HCT116 (cell line): Measurements from ENCODE around the gene PRDM7.

ENCODE experiments used
- CEBPB ChIP-seq: IDR thresholded peaks from 2 replicates; pipeline ENCODE4 v1.6.1; 2012; ENCODE audit warnings: low read depth
- FOSL1 ChIP-seq: IDR thresholded peaks from 2 replicates; pipeline ENCODE4 v1.6.1; 2012; ENCODE audit warnings: low read depth
- POLR2A ChIP-seq: IDR thresholded peaks from 2 replicates; pipeline ENCODE4 v1.7.0; 2011; ENCODE audit warnings: borderline replicate concordance; ENCODE audit not compliant: insufficient read depth, insufficient read length; ENCODE audit errors: extremely low read depth
- POLR2AphosphoS5 ChIP-seq: IDR thresholded peaks from 2 replicates; pipeline ENCODE4 v1.6.1; 2011; ENCODE audit warnings: mild to moderate bottlenecking, low read depth, low read length, moderate library complexity
- RAD21 ChIP-seq: IDR thresholded peaks from 2 replicates; pipeline ENCODE4 v1.6.1; 2012; ENCODE audit warnings: low read depth, mild to moderate bottlenecking
- SRF ChIP-seq: IDR thresholded peaks from 2 replicates; pipeline ENCODE4 v1.6.1; 2012; ENCODE audit warnings: low read depth
- TF ChIP-seq, protein P1 (sequence below), 3 experiments: fragments of 200-600 bp in 1 of 3; sonication (generic) in 1 of 3; IDR thresholded peaks in 2 of 3; conservative IDR thresholded peaks in 1 of 3; 2 replicates each; pipeline ENCODE4 v1.5.1; 2012 to 2017; ENCODE audit warnings: low read depth in 2 of 3, low read length in 2 of 3, antibody characterized with exemption in 1 of 3, borderline replicate concordance in 1 of 3, control low read depth in 1 of 3, mild to moderate bottlenecking in 1 of 3, mixed read lengths in 1 of 3, mixed run types in 1 of 3, moderate library complexity in 1 of 3; ENCODE audit not compliant: insufficient read depth in 1 of 3

DNA sequence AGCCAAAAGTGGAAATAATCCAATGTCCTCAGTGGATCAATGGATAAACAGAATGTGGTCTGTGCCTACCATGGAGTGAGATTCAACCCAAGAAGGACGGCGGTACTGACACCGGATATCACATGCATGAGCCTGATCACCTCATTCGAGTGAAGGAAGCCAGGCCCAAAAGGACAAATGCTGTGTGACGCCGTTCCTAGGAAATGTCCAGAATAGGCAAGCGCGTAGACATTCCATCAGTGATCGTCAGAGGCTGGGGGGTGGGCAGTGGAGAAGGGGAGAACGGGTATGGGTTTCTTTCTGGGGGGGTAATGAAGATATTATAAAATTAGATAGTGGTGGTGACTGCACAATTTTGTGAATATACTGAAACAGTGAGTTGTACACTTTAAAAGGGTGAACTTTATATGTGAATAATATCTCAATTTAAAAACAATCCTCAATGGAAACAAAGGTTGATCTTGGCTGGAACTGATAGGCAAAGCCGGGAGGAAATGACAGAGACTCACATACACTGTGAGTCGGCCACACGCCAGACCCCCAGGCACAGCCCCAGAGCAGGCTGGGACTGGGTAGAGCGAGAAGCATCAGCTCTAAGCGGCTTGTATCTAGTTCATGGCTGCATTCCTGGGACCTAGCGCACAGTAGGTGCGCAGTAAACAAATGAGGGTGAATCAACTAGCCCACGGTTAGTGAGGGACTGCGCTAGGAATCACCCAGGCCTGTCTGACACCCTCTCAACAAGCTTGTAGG lies 61.4 kb downstream of the PRDM7 start:
- TF ChIP-seq, protein P1, sequence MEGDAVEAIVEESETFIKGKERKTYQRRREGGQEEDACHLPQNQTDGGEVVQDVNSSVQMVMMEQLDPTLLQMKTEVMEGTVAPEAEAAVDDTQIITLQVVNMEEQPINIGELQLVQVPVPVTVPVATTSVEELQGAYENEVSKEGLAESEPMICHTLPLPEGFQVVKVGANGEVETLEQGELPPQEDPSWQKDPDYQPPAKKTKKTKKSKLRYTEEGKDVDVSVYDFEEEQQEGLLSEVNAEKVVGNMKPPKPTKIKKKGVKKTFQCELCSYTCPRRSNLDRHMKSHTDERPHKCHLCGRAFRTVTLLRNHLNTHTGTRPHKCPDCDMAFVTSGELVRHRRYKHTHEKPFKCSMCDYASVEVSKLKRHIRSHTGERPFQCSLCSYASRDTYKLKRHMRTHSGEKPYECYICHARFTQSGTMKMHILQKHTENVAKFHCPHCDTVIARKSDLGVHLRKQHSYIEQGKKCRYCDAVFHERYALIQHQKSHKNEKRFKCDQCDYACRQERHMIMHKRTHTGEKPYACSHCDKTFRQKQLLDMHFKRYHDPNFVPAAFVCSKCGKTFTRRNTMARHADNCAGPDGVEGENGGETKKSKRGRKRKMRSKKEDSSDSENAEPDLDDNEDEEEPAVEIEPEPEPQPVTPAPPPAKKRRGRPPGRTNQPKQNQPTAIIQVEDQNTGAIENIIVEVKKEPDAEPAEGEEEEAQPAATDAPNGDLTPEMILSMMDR (IDR thresholded peaks at IDR 0.05 in 2 of 3, conservative IDR thresholded peaks at IDR 0.05 in 1 of 3; ENCODE audit: borderline replicate concordance in 1 of 3, insufficient read depth in 1 of 3, low read depth in 2 of 3, low read length in 2 of 3), result no peak
- TF ChIP-seq POLR2AphosphoS5 (no peak), FOSL1 (no peak), SRF (no peak), CEBPB (no peak), POLR2A (no peak), RAD21 (no peak)
